Ovary (tissue), 9 donors: ENCODE measurements around the gene AGBL4. TPM values are rescaled to one million over a fixed set of nuclear protein-coding genes. Genes with fewer than 3 reads are reported as not detected.

Source experiments
- DNase-seq, 5 donors: peaks; one replicate each; pipeline ENCODE4 v3.0.0-alpha.2; 2019 to 2020
- H3K27ac ChIP-seq, 2 donors: fragments of 200-600 bp; one replicate each; pipeline versions ENCODE4 v1.5.1 to v1.8.0; 2019 to 2022
- H3K27me3 ChIP-seq: fragments of 200-600 bp; one replicate; pipeline ENCODE4 v1.8.0; 2022
- H3K36me3 ChIP-seq: fragments of 200-600 bp; sonication (generic); one replicate; pipeline ENCODE4 v1.5.1; 2019
- H3K4me1 ChIP-seq: one replicate; pipeline ENCODE4 v1.8.1; 2013; ENCODE audit warnings: mild to moderate bottlenecking, moderate library complexity; ENCODE audit not compliant: insufficient read depth
- H3K4me3 ChIP-seq: fragments of 200-600 bp; sonication (generic); one replicate; pipeline ENCODE4 v1.5.1; 2017
- H3K9me3 ChIP-seq, 2 donors: fragments of 200-600 bp in 1 of 2; sonication (generic) in 1 of 2; one replicate each; pipeline versions ENCODE4 v1.5.1 to v1.8.1; 2013 to 2019; ENCODE audit warnings: mild to moderate bottlenecking in 1 of 2, moderate library complexity in 1 of 2
- CTCF ChIP-seq, 3 donors: fragments of 450-650 bp in 2 of 3; fragments of 200-600 bp in 1 of 3; IDR thresholded peaks; one replicate each; pipeline versions ENCODE4 v1.5.1 to v1.8.0; 2016 to 2022; ENCODE audit warnings: antibody characterized with exemption in 3 of 3, mild to moderate bottlenecking in 1 of 3
- EP300 ChIP-seq: sonication (generic); formaldehyde crosslinking; IDR thresholded peaks from one replicate; pipeline ENCODE4 v1.6.1; 2017; ENCODE audit warnings: antibody characterized with exemption
- POLR2A ChIP-seq: fragments of 450-650 bp; IDR thresholded peaks from one replicate; pipeline ENCODE4 v1.6.1; 2017; ENCODE audit warnings: antibody characterized with exemption, mild to moderate bottlenecking, moderate library complexity
- WGBS, 3 donors: extraction: QIAGEN DNeasy Blood & Tissue Kit in 1 of 3; methylation state at CpG; one replicate each; pipeline versions ENCODE4 v1.1.5 to v1.1.7; 2013 to 2017; 5-methylcytosine and 5-hydroxymethylcytosine counted together
- intact Hi-C, 4 donors: fragments of 100-400 bp; cut with DNase I; formaldehyde crosslinking; loops; one replicate each; pipeline versions ENCODE4 v1.11.0 to v1.15.1; 2022 to 2023
- polyA plus RNA-seq, 2 donors: library from polyadenylated mRNA; stranded (reverse); fragments of 200-250 nt in 1 of 2; fragments of 350-450 nt in 1 of 2; fragmentation: Illumina TruSeq in 1 of 2; extraction: RNeasy Lipid Tissue Mini Kit (QIAGEN cat#74804) in 1 of 2; gene quantifications; one replicate each; pipeline ENCODE4 v1.2.3, GENCODE V29; 2013 to 2014
- total RNA-seq, 7 donors: library from RNA; depleted of rRNA in 2 of 7; stranded (reverse); fragments of >200 nt in 2 of 7; fragmentation: NEBNext Ultra II Directional in 3 of 7; extraction: Animal tissue kit (Norgen Biotek cat#: 25700) in 3 of 7; gene quantifications; one replicate each; pipeline versions ENCODE4 v1.1.0 to v1.2.4, GENCODE V29; 2016 to 2023
- donor health status: DM: no; HTN: no; CAD: no; lungs with moderate emphysema.
- donor health status: DM: no; HTN: no; CAD: no.
- donor health status: Bipolar disorder and iron deficiency.
- donor health status: DM: yes; HTN: yes; CAD: no.
- donor health status: DM: no; HTN: no; CAD: no.
- donor health status: DM: yes; HTN: yes; CAD: no.

AGBL4 gene
- total and polyA plus RNA-seq, 9 donors: 0.15 to 6.2 (median 0.64) TPM

- H3K36me3 ChIP-seq: no peaks in the 10 kb centered on the region
- intact Hi-C loops: no loop called here
- no peaks in the 10 kb centered on the region for H3K9me3 ChIP-seq
- DNase-seq: no peak
- H3K4me3 ChIP-seq: no peak overlapping the region
- no peaks in the 10 kb centered on the region for H3K27me3 ChIP-seq
- WGBS, 3 donors: 16 to 42% (median 19%) methylated on average over 1 of the region's 1 CpG
- no peaks in the 10 kb centered on the region for H3K4me1 ChIP-seq
- TF ChIP-seq POLR2A (no peak), CTCF (IDR thresholded peaks at IDR 0.05) (no peak), EP300 (no peak)
- H3K27ac ChIP-seq: no peak overlapping the region
Measured at GRCh38 chr1:48969971-48970370, 1053.8 kb downstream of the AGBL4 start.

DNA sequence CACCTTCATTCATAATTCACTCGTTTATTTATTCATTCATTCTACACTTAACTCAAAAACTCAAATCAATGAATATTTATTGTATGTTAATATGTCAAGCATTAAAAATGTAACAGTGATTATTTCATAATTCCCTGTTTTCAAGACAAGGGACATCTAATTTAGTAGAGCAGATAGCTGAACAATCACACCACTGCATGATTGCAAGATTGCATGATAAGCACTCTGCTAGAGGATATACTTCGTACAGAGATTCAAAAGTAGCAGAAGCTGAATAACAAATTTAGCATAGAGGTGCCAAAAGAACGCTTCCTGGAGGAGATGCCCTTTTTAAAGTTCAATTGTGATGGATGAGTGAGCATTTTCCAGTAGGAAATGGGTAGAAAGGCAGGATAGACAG lies 1056.4 kb downstream of the AGBL4 start:
- Histone ChIP-seq H3K4me3 (no peak overlapping the region), H3K36me3 (no peaks in the 10 kb centered on the region), H3K27me3 (no peaks in the 10 kb centered on the region), H3K4me1 (no peaks in the 10 kb centered on the region), H3K27ac (no peak overlapping the region), H3K9me3 (no peaks in the 10 kb centered on the region)
- no peak for DNase-seq
- intact Hi-C loops: no loop called here
- 59 to 77% (median 61%) methylated on average over 3 of the region's 3 CpGs for WGBS, 3 donors
- TF ChIP-seq POLR2A (no peak), EP300 (no peak), CTCF (IDR thresholded peaks at IDR 0.05) (no peak)

- Histone ChIP-seq H3K4me1 (no peaks in the 10 kb centered on the region), H3K9me3 (no peaks in the 10 kb centered on the region), H3K36me3 (no peaks in the 10 kb centered on the region), H3K27ac (no peak overlapping the region), H3K4me3 (no peak overlapping the region), H3K27me3 (no peaks in the 10 kb centered on the region)
- no peak for DNase-seq
- TF ChIP-seq POLR2A (no peak), CTCF (IDR thresholded peaks at IDR 0.05) (no peak), EP300 (no peak)
- intact Hi-C loops: no loop called here
Measured at GRCh38 chr1:48966583-48966982, 1057.2 kb downstream of the AGBL4 start.

GRCh38 chr1:48960320-48960719 lies 1063.4 kb downstream of the AGBL4 start:
- Histone ChIP-seq H3K27me3 (no peaks in the 10 kb centered on the region), H3K36me3 (no peaks in the 10 kb centered on the region), H3K9me3 (no peaks in the 10 kb centered on the region), H3K27ac (no peak overlapping the region), H3K4me1 (no peaks in the 10 kb centered on the region), H3K4me3 (no peak overlapping the region)
- no peak for TF ChIP-seq POLR2A
- TF ChIP-seq CTCF (IDR thresholded peaks at IDR 0.05): no peak
- TF ChIP-seq EP300: no peak
- intact Hi-C loops: no loop called here
- DNase-seq: no peak

DNA sequence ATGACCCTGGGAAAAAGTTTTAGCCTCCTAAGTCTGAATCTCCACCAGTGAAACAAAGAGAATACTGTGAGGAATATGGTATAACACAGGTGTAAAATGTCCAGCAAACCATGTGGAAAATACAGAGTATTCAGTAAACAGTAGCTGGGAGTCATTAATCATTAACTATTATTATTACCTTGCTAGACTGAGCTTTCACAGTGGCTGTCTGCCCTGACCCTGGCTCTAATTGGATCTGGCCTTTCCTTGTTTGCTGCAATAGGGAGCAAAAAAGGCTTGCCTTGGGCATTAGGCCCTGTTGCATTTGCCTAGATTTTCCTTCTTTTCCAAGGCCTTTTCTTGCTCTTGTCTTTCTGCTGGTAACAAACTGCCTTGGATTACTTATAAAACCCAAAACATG lies 1068.0 kb downstream of the AGBL4 start:
- H3K4me1 ChIP-seq: no peaks in the 10 kb centered on the region
- no peak overlapping the region for H3K4me3 ChIP-seq
- H3K36me3 ChIP-seq: no peaks in the 10 kb centered on the region
- intact Hi-C loops: no loop called here
- DNase-seq: no peak
- no peaks in the 10 kb centered on the region for H3K9me3 ChIP-seq
- H3K27me3 ChIP-seq: no peaks in the 10 kb centered on the region
- TF ChIP-seq CTCF (IDR thresholded peaks at IDR 0.05) (no peak), EP300 (no peak), POLR2A (no peak)
- no peak overlapping the region for H3K27ac ChIP-seq
